IPS-18c (cell line): Measurements from ENCODE around the gene UBE2E1.

Experiments
- H3K4me3 ChIP-seq: 2 replicates; pipeline ENCODE4 v1.7.0; 2013; ENCODE audit warnings: low read depth, mild to moderate bottlenecking, low read length, moderate library complexity; ENCODE audit not compliant: insufficient read depth
- H3K9me3 ChIP-seq: one replicate; pipeline ENCODE4 v1.6.1; 2013; ENCODE audit warnings: mild to moderate bottlenecking, low read length, moderate library complexity; ENCODE audit not compliant: control insufficient read depth, insufficient read depth

Gene UBE2E1

DNA sequence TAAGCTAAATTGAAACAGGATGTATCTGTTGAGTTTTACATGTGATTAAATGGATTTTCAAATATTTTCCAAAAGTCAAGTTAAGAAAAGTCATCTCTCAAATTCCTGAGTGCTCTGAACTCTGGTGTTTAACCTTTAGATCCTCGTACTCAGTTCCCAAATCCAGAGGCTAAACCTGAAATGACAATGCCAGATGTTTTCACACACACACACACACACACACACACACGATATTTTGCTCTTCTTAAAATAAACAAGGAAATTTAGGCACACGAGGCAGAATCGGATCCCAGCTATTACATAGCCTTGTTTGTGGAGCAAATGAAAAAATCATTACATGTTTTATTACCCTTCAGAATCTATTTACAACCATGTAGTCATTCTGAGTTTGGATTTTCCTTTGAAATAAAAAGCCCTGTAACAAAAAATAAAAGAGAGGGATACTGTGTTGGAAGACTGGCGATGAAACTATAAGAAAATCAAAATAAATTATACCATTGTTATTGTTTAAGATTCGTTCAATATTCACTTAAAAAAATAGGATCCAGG lies 20.6 kb upstream of the UBE2E1 start:
- Histone ChIP-seq H3K9me3 (no peaks in the 10 kb centered on the region), H3K4me3 (no peak overlapping the region)

DNA sequence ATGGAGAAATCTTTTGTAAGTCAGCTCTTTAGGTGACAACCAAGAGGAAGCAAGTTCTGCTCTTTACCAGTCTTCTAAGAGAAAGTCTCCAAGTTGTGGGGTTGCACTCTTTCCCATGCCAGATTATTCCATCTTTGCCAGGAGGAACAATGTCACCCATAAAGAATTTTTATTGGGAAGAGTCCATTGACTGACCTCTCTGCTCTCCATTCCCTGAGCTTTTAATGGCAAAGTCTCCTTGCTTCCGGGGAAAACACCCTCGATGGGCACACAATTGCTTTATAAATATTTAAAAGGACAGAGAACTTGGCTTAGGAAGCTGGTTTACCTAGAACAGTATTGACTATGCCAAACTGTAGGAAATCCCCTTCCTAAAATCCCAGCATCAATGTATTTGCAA lies 19.9 kb upstream of the UBE2E1 start:
- Histone ChIP-seq H3K9me3 (no peaks in the 10 kb centered on the region), H3K4me3 (no peak overlapping the region)

DNA sequence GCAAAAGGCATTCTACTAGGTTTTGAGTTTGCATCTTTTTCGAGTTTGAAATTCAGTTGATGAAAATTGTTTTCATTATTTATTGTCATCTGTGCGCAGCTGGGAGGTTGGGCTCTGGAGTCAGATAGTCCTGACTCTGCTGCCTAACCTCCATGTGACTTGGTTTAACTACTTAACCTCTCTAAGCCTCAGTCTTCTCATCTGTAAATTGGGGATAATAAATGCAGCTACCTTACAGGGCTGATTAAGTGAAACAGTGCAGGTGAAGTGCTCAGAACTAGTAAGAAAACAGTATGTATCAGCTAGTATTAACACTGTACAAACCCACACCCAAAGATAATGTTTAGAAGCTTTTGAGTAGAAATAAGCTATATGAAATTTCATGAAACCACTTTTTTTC lies 14.1 kb upstream of the UBE2E1 start:
- Histone ChIP-seq H3K9me3 (no peaks in the 10 kb centered on the region), H3K4me3 (no peak overlapping the region)

DNA sequence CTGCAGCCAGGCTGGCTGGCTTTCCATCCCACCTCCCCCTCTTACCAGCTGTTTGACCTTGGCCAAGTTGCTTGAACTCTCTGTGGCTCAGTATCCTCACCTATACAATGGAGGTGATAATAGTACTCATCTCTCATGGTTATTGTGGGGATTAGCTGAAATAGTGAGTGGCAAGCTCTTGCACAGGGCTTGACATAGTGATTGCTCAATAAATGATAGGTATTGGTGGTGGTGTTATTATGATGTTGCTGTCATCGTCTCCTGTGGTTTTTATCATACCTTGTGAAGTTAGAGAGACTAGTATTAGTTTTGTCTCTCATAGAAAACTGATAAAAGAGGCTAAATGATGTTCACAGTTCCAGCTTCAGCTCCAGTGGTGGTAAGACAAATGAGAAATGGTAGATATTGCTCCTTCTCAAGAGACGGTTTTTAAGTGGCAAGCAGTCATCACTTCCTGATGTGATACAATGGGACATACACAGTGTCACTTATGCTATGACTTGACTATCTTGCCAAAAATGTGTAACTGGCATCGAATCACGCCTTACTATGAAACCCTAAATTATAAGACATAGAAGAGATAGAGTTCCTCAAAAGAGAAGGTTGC lies 12.1 kb upstream of the UBE2E1 start:
- H3K9me3 ChIP-seq: no peaks in the 10 kb centered on the region
- no peak overlapping the region for H3K4me3 ChIP-seq

DNA sequence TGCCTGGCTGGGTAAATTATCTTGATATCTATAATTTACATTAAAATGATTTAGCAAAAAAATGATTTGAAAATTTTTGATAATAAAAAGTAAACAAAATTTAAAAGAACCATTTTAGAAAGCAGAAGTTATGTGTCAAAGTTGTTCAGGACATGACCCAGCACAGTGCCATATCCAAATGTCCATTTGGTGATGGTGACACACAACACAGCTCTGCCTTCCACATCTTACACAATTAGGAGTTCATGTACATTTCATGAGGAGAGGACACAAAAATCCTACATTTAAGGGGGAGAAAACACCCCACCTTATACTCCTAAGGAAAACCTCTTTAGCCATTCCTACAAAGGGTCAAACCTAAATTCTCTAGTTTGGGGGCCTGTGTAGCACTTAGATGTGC lies 10.7 kb upstream of the UBE2E1 start:
- Histone ChIP-seq H3K4me3 (no peak overlapping the region), H3K9me3 (no peaks in the 10 kb centered on the region)

DNA sequence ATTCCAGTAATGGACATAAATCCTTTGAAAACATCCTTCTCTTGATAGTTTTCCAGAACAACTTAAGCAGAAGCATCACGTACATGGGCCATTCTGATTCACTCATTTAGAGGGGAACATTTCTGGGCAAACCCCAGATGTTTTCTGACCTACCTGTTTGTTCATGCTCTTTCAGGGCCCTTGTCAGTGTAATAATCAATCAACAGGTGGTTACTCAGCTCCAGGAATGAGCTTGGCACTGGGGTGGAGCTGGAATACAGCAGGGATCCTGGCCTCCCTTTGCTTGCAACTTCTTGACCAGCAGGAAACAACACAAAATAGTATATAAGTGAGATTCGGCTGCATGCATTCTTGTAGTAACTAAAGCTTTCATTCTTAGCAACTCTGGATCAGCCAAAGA lies 9.2 kb upstream of the UBE2E1 start:
- no peak overlapping the region for H3K4me3 ChIP-seq
- no peaks in the 10 kb centered on the region for H3K9me3 ChIP-seq

DNA sequence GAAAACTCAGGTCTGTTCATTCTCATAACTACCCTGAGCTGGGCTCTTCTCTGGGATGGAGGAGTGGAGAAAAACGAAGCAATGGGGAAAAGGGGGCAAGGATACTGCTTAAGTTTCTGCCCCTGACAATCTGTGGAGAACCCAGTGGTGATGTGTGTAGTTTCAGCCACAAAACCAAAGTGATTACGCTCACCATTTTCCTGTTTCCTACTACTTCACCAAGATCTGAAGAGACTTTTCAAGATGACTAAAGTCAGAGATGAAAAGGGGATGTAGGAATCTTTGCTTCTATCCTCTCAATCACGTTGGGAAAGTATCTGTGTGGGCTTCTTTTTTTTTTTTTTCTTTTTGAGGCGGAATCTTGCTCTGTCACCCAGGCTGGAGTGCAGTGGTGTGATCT lies 8.3 kb upstream of the UBE2E1 start:
- no peak overlapping the region for H3K4me3 ChIP-seq
- no peaks in the 10 kb centered on the region for H3K9me3 ChIP-seq

DNA sequence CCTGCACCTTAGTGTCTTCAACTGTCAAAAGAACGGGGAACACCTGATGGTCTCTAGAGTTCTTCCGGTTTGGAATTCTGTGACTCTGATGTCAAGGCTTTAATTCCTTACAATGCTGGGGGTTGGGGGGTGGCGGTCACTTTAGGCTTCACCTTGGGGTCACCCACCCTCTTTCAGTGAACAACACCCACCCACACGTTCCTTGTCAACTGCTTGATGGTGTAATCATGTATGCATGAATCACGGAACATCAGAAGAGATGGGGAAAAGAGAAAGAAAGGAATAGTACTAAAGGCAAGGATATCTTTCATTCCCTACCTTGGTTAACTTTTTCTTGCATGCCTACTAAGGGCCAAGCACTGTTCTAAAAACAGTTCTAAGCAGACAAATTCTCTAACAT lies 7.3 kb upstream of the UBE2E1 start:
- no peaks in the 10 kb centered on the region for H3K9me3 ChIP-seq
- H3K4me3 ChIP-seq: no peak overlapping the region

DNA sequence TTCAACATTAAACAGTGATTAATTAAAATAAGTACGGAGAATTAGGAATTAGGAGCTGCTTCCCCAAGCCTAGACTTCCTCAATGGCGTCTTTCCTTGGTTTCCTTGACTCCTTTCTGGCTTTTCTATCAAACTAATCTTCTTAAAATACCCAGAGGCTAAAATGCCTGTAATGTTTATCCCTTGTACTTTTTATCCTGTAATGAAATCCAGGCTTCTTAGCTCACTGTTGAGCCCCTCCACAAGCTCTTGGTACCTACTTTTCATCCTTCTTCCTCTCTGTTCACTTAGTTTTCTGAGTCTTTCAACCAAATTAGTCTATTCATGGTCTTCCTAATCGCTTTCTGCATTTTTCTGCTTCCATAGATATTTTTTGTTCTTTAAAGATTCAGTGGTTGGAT lies 6.9 kb upstream of the UBE2E1 start:
- no peaks in the 10 kb centered on the region for H3K9me3 ChIP-seq
- H3K4me3 ChIP-seq: no peak overlapping the region

DNA sequence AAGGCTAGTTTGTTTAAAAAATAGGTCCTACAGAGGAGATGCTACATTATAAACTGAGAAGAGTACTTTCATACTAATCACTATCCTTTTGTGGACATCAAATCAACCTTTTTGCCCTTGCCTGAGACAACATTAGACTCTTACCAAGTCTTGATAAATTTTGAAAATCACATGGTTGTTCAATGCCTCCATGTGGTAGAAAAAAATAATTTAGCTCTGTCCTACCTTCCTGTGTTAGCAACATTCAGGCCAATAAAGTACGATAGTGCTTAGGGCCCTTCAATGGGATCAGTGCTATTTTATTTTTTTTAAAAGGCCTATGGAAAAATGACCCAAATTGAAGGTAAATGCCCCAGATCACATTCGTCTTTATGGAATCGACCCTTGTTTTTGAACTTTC lies 5.0 kb upstream of the UBE2E1 start:
- Histone ChIP-seq H3K4me3 (no peak overlapping the region), H3K9me3 (no peaks in the 10 kb centered on the region)

DNA sequence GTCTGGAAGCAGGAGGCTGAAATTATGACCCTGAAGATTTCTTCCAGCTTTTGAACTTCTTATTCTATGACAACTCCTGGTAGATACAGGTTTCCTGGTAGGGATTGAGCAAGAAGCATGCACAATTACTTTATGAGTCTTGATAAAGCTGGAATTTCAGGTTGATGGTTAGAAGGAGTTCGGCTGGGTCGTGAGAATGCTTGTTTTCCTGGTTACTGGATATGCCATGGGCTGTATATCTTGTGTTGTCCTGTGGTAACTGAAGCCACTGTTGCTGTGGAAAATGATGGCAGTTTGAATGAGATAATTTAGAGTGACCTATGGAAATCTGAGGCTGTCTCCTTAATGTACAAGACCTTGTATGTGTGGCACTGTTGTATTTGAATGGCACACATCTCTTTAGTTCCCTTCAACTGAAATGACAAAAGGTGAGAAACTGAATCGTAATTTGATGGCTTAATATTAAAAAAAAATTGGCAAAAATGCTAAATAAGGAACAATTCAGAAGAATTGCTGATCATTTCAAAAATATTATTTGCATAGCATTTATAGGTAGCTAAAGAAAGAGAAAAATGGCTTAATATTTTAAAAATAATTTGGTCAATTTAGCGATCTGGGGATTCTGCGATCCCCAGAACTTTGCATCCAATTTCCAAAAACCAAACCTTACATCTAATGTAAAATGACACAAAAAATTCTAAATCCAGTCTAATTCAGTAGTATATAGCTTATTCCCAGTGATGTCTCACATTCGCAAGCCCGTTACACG lies 1.1 kb upstream of the UBE2E1 start:
- no peak overlapping the region; the same call in 1 of the 2 replicates for H3K4me3 ChIP-seq

DNA sequence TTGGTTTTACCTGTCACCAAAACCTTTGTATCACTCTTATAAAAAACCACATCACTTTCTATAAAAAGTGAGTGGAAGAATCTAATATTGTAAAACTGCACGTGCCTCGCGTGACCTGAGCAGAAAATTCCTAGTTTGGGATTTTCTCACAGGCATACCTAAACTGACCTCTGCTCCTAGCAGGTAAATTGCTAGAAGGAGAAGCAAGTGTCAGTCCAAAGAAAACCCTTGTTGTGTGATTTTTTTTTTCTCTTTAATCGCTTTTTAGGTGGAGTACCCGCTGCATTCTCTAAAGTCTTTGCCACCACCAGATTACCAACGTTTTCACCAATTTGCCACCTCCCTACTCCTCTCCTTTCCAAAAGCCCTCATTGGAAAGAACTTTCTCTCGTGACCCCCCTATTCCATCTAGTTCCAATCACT lies 534 bp upstream of the UBE2E1 start:
- H3K4me3 ChIP-seq: peak overlapping the region; percentile 67
- H3K9me3 ChIP-seq: no peaks in the 10 kb centered on the region

More for the DNA sequence above, 1.1 kb upstream of the UBE2E1 start:
- H3K9me3 ChIP-seq: no peaks in the 10 kb centered on the region

DNA sequence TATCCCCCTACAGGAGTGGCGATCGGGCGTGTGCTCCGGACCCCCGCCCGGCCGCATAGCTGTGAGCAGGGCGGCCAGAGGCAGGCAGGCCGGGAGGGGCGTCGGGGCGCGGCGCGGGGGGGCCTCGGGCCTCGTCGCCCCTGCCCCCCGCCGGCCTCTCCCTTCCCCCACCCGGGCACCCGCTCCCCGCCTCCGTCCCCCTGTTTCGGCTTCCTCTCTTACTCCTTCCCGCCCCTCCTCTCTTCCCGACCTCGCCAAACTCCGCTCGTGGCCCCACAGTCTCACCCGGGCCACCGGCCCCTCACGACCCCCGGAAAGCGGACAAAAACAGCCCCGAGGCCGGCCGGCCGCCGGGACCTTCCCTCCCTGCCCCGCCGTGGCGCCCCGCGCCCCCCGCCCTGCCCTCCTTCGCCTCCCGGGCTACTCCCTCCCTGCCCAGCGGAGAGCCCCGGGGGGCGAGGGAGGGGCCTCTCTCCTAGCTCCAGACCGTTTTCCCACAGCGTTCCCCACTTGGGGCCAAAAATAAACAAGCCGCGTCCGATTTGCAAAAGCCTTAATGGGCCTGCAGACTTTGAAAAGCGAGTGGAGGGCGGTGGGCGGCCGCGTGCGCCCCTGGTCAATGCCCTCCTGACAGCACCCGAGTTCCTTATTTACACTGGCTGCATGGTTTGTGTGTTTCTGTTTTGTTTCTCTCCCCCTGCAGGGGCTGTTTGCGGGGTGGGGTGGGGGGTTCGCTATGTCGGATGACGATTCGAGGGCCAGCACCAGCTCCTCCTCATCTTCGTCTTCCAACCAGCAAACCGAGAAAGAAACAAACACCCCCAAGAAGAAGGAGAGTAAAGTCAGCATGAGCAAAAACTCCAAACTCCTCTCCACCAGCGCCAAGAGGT lies 1.0 kb downstream of the UBE2E1 start:
- peak overlapping the region; percentile 78 for H3K4me3 ChIP-seq
- no peaks in the 10 kb centered on the region for H3K9me3 ChIP-seq

DNA sequence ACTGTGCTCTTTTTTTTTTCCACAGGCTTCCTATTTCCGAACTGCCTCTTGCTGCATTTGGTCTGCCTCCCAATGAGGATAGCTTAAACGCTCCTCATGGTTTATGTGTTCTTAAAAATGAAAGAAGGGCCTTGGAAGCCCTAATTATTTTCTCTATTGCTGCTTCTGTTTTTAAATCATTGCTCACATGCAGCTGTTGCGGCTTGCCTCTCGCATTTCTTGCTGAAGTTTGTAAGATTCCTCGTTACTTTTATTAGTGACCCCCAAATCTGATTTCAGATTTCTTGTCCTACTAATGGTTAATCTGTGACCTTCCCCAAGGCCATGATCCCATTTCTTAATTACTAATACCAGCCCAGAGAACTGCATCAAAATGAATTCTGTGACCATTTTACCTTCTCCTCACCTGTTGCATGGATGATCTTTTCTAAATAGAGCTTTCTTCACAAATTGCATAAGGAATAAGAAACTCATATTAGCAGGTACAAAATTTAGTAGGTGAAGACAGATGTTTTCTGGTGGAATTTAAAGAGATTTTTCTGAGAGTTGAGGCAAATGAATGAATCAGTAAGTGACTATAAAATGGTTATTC lies 1.8 kb downstream of the UBE2E1 start:
- Histone ChIP-seq H3K9me3 (no peaks in the 10 kb centered on the region), H3K4me3 (peak overlapping the region; percentile 78)

DNA sequence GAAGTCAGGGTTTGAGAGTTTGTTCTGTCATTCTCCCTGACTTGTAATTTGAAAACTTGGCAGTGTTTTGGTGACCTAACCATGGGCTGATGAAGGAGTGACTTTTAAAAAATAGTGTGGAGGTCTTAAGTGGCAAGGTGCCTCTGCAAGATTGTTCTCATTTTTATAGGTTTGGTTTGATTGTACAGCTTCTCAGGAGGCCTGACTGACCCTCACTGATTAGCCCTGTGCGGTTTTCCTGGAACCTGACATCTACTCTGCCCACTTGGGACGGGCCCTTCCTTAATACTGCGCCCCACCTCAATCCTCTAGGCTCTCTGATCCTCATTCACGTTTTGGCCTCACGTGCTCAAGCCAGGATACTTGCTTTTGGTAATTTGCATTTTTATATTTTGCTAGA lies 2.8 kb downstream of the UBE2E1 start:
- H3K4me3 ChIP-seq: no peak overlapping the region
- H3K9me3 ChIP-seq: no peaks in the 10 kb centered on the region

DNA sequence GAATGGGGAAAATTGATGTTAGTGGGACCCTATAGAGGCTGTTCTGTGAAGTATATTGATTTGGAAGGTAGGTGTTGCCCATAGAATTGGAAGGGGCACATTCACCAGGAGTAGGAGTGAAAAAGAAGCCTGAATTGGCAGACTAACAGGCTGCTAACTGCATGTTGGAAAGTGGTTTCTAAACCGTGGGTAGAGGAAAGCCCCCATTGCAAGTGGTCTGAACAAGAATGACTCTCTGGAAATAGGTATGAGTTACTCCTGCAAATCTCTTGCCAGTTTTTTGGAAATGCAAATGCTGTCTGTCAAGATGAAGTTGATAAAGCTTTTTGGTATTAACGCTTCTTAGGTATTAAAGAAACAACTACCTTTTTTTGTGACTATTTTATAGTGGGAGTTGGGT lies 3.5 kb downstream of the UBE2E1 start:
- H3K4me3 ChIP-seq: no peak overlapping the region; the same call in 1 of the 2 replicates

DNA sequence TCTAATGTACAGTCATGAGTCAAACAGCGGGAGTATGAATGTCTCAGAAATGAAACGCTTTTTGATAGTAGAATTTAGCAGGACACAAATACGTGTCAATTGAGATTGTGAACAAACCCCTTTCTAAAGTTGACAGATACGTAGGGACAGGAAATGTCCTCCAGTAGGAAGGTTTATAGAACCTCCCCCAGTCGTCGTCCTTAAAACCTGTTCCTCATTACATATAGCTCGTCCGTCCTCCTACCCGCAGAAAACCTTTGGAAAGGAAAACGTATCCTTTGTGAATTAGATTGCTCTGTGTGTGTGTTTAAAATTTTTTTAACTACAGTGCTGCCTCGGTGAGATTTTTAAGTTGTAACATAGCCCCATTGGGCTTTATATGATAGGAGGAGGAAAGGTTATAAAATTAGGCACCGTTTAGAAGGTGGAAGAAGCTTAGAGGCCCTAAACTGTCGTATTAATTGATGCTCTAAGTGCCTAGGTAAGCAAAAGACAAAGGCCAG lies 4.1 kb downstream of the UBE2E1 start:
- Histone ChIP-seq H3K9me3 (no peaks in the 10 kb centered on the region), H3K4me3 (peak overlapping the region; percentile 70)

More for the DNA sequence above, 3.5 kb downstream of the UBE2E1 start:
- H3K9me3 ChIP-seq: no peaks in the 10 kb centered on the region
